Activated CD4-positive, alpha-beta T cell treated with anti-CD3 and anti-CD28 coated beads, Interleukin-2, amount 50 U/mL, for 48 hours (primary cell): ENCODE results near the gene ARHGAP15.

Source experiments
- DNase-seq, 2 experiments: peaks; one replicate each; pipeline ENCODE4 v3.0.0-alpha.2; 2020

Gene ARHGAP15

DNA sequence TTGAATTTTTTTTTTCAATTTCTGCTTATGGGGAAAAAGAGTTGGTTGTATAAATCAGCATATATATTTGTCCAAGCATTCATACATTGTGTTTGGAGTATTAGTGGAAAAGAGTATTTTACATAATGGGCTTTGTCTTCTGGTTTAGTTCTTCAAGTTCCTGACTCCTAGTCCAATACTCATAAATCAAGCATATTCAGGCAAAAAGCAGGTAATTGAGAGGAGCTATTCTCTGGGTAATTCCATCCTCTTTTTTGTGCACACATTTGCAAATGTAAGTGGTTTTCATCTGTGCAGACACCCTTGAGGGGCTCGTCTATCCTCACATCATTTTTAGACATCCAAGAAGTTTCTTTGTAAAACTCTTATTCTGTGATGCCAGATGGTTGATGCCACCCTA is 337.2 kb downstream of the ARHGAP15 start:
- DNase-seq = no peak

GRCh38 chr2:143467011-143467410 is 337.8 kb downstream of the ARHGAP15 start:
- no peak for DNase-seq

- DNase-seq = no peak
These were observed 339.2 kb downstream of the ARHGAP15 start for GRCh38 chr2:143468341-143468888.

- no peak for DNase-seq
These were observed 340.1 kb downstream of the ARHGAP15 start for GRCh38 chr2:143469323-143469722.

DNA sequence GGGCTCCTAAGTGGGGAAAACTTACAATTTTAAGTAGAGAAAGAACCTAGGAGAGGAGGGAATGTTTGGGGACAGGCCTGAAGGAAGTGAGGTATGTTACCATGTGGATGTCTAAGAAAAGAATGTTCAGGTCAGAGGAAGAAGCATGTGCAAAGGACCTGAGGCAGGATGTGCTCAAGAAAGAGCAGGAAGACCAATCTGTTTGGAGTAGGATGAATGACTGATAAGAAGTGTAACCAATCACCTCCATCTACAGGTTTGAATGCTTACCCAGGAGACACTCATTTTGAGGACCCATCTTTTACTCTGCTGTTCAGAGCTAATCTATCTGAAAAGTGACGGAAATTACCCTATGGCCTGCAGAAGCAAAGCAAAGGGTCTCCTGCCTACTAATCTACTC is 342.3 kb downstream of the ARHGAP15 start:
- DNase-seq = no peak

GRCh38 chr2:143473216-143473615 is 344.0 kb downstream of the ARHGAP15 start:
- DNase-seq = no peak

GRCh38 chr2:143473820-143474219 is 344.6 kb downstream of the ARHGAP15 start:
- no peak for DNase-seq

DNA sequence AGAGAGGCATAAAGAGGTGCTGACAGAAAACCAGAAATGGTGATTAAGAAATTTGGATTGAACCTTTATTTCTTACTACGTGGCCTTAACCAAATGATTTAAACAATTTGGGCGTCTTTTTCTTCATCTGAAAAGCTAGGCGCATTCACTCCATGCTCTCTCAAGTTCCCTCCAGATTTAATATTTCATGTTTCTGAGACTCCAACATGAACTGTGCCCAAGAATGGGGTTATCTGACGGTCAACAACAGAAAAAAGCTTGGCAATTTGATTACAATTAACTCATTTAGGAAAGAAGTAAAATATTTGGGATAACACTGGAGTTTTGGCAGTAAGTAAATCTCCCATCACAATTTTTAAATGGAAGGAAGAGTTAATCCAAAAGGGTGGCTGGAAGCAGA is 345.4 kb downstream of the ARHGAP15 start:
- DNase-seq = no peak

- DNase-seq = no peak
These were observed 346.0 kb downstream of the ARHGAP15 start for GRCh38 chr2:143475041-143475776.

GRCh38 chr2:143476336-143477087 is 347.3 kb downstream of the ARHGAP15 start:
- DNase-seq = no peak

- no peak for DNase-seq
These were observed 348.7 kb downstream of the ARHGAP15 start for GRCh38 chr2:143477714-143478443.

DNA sequence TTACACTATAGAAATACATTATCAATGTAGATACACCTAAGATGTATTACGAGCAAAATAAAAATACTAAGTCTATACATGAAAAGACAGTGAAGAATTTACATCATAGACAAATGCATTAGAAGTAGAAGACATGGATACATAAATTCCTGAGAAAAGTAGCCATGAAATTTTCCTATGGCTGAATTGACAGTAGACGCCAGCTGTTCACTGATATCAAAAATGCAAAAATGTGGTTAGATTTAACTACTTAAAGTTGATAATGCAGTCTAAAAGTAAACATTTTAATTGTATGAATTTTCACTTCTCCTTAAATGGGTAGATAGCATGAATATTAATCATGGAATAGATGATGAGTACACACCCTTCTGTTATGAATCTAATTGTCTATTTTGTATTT is 350.9 kb downstream of the ARHGAP15 start:
- no peak for DNase-seq

DNA sequence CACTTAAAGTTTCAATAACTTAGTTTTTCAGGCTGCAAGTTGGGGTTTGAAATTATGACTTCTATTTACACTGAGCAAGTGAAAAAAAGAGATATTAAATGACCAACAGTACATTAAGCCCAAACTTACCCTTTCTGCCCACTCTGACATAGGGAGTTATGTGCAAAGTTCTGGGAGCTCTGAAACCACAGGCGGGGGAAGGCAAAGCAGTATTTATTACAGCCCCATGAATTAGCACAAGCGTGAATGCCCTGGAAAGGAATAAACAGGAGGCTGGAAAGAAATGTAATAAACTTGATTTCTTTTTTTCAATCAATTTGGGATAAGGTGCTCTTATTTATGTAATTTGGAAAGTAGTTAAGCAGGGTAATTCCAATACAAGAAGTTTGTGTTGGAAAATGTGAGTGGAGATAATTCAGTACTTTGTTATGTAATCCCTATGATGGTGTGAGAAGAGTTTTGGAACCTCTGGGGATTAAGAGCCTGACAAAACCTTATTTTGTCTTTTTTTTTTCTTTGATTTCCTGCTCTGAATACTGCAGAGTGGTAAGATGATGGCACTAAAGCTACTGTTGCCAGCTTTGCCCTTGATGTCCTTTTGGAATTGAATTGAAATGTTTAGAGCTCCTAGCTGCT is 351.5 kb downstream of the ARHGAP15 start:
- DNase-seq = no peak

DNA sequence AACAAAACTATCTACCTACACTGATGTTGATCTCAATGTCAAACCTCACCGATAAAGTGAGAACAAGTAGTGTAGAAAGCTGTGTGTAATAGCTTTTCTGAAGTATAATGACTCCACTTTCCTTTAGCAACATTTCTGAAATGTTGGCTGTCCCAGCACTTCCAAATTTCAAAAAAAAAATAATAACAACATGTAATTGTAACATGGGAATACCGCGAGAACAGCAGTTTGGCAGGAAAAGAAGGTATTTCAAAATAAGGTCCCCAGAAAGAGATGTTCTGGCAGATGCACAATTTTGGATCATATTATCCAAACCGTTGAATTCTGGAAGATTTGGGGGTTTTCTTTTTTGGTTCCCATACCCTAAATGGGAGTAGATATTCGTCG is 352.0 kb downstream of the ARHGAP15 start:
- DNase-seq = no peak

- no peak for DNase-seq
These were observed 352.5 kb downstream of the ARHGAP15 start for GRCh38 chr2:143481733-143482132.

GRCh38 chr2:143482316-143482715 is 353.1 kb downstream of the ARHGAP15 start:
- no peak for DNase-seq

DNA sequence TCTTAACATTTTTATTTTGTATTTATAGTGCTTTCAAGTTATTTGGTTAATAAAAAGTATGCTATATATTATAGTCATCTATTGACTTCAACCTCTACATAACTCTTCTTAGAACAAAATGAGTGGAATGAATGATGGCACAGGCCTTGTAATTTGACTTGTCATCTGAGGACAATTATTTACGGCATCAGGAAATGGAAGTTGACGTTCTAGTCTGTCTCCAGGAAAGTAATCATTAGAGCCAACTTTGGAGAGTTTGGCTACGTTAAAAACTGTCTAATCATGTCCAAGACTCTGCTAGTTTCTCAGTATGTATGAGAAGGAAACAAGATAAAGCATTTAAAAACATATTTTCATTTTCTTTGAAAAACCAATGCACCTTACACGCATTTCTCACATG is 353.6 kb downstream of the ARHGAP15 start:
- no peak for DNase-seq

DNA sequence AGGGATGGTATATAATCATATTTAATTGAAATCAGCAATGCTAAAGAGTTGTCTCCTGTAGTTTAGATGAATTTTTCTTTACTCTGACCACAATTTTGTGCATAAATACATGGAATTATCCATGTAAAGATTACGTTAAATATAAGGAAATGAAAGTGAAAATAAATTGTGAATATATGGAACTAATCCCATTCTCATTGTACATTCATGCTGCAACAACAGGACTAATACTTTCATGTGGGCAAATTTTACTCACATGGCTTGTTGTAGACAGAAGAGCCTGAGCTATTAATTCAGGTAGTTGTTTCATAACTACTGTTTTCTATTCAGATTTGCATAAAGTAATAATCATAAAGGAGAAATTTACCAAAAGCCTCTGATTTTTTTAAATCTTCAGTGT is 357.8 kb downstream of the ARHGAP15 start:
- DNase-seq = no peak

DNA sequence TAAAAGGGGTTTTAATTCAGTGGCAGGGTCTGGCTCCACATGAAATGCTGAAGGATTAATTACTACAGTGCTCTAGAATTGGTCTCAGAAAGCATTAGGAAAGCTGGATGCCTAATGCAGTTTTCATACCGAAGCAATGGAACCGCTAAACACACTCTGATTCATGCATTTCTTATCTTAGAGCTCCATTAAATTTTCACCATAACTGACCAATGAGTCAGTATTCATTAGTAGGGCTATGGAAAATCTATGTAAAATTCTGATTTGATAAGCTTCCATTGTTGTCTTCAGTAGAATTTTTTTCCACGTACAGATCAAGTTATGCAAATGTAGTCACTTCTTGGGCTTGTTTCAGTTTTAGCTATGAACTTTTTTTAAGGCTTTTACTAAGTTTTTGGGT is 359.9 kb downstream of the ARHGAP15 start:
- DNase-seq = no peak

DNA sequence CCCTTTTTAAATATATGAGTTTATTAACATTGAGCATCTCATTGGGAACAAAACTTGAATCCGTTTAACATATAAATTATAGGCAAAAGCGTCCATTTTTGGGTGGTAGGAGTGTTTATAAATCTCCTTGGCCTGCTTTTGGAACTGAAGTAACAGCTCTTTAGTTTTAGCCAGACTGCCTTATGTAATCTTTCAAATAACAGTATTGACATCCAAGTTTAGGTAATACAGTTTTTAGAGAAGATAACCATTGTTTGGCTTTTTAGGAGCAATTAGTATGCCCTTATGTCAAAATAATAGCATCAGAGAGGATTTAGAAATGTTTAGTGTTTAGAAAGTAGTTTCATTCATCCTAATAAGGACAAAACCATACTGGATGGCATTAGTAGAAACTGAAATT is 361.9 kb downstream of the ARHGAP15 start:
- no peak for DNase-seq

DNA sequence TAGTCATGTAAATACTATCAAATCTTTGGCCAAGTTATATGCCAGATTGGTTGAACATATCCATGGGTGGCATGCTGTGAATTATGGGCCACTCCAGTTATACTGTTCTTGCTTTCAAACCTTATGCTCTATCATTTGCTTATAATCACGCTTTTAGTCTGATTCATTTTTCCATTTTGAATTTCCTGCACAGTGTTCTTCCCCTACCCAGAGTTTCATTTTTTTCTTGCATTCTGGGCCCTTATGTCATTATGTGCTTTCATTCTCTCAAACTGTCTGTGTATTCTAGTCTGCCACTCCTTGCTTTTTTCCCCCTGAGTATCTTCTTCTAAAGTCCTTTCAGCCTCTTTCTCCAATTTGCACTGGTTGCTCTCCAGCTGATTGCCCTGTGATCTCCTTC is 364.1 kb downstream of the ARHGAP15 start:
- no peak for DNase-seq

- no peak for DNase-seq
These were observed 368.5 kb downstream of the ARHGAP15 start for GRCh38 chr2:143497726-143498125.

GRCh38 chr2:143498496-143498895 is 369.3 kb downstream of the ARHGAP15 start:
- DNase-seq = no peak
